ENCODE results near the gene VKORC1.

DNA sequence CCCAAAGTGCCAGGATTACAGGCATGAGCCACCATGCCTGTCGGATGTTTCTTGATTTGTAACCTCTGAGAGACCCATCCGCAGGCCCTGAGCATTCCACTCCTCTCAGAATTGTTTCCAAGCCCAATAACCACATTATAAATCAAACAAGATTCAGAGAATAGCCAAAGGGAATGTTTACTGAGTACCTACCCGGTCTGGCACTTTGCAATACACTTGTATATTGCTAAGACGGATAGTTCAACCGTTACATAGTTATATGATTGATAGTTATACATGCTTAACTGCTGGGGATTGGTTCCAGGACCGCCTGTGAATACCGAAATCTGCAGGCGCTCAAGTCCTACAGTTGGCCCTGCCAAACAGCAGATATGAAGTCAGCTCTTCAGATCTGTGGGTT is 19.9 kb upstream of the VKORC1 start:
- TF ChIP-seq PPARA (CRISPR knock-in tag; IDR thresholded peaks at IDR 0.05; ENCODE audit: borderline replicate concordance) (no peak), ESRRG (CRISPR knock-in tag; IDR thresholded peaks at IDR 0.05) (no peak), SNAI2 (CRISPR knock-in tag; IDR thresholded peaks at IDR 0.05) (no peak), ZNF8 (CRISPR knock-in tag; IDR thresholded peaks at IDR 0.05) (no peak), RARB (CRISPR knock-in tag; IDR thresholded peaks at IDR 0.05) (no peak), ARNTL (CRISPR knock-in tag; IDR thresholded peaks at IDR 0.05; ENCODE audit: borderline replicate concordance, low read depth) (no peak), CSDC2 (CRISPR knock-in tag; IDR thresholded peaks at IDR 0.05) (no peak), ZC3H10 (CRISPR knock-in tag; IDR thresholded peaks at IDR 0.05) (no peak), ZFP30 (CRISPR knock-in tag; IDR thresholded peaks at IDR 0.05) (no peak)
- TF ChIP-seq, protein P1, sequence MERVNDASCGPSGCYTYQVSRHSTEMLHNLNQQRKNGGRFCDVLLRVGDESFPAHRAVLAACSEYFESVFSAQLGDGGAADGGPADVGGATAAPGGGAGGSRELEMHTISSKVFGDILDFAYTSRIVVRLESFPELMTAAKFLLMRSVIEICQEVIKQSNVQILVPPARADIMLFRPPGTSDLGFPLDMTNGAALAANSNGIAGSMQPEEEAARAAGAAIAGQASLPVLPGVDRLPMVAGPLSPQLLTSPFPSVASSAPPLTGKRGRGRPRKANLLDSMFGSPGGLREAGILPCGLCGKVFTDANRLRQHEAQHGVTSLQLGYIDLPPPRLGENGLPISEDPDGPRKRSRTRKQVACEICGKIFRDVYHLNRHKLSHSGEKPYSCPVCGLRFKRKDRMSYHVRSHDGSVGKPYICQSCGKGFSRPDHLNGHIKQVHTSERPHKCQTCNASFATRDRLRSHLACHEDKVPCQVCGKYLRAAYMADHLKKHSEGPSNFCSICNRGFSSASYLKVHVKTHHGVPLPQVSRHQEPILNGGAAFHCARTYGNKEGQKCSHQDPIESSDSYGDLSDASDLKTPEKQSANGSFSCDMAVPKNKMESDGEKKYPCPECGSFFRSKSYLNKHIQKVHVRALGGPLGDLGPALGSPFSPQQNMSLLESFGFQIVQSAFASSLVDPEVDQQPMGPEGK (CRISPR knock-in tag; IDR thresholded peaks at IDR 0.05; ENCODE audit: borderline replicate concordance), result no peak
- TF ChIP-seq, protein P2, sequence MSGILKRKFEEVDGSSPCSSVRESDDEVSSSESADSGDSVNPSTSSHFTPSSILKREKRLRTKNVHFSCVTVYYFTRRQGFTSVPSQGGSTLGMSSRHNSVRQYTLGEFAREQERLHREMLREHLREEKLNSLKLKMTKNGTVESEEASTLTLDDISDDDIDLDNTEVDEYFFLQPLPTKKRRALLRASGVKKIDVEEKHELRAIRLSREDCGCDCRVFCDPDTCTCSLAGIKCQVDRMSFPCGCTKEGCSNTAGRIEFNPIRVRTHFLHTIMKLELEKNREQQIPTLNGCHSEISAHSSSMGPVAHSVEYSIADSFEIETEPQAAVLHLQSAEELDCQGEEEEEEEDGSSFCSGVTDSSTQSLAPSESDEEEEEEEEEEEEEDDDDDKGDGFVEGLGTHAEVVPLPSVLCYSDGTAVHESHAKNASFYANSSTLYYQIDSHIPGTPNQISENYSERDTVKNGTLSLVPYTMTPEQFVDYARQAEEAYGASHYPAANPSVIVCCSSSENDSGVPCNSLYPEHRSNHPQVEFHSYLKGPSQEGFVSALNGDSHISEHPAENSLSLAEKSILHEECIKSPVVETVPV (CRISPR knock-in tag; IDR thresholded peaks at IDR 0.05), result no peak
- TF ChIP-seq, protein P3, sequence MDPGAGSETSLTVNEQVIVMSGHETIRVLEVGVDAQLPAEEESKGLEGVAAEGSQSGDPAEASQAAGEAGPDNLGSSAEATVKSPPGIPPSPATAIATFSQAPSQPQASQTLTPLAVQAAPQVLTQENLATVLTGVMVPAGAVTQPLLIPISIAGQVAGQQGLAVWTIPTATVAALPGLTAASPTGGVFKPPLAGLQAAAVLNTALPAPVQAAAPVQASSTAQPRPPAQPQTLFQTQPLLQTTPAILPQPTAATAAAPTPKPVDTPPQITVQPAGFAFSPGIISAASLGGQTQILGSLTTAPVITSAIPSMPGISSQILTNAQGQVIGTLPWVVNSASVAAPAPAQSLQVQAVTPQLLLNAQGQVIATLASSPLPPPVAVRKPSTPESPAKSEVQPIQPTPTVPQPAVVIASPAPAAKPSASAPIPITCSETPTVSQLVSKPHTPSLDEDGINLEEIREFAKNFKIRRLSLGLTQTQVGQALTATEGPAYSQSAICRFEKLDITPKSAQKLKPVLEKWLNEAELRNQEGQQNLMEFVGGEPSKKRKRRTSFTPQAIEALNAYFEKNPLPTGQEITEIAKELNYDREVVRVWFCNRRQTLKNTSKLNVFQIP (CRISPR knock-in tag; IDR thresholded peaks at IDR 0.05; ENCODE audit: borderline replicate concordance, low read depth), result no peak
- TF ChIP-seq, protein P4, sequence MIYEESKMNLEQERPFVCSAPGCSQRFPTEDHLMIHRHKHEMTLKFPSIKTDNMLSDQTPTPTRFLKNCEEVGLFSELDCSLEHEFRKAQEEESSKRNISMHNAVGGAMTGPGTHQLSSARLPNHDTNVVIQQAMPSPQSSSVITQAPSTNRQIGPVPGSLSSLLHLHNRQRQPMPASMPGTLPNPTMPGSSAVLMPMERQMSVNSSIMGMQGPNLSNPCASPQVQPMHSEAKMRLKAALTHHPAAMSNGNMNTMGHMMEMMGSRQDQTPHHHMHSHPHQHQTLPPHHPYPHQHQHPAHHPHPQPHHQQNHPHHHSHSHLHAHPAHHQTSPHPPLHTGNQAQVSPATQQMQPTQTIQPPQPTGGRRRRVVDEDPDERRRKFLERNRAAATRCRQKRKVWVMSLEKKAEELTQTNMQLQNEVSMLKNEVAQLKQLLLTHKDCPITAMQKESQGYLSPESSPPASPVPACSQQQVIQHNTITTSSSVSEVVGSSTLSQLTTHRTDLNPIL (CRISPR knock-in tag; IDR thresholded peaks at IDR 0.05; ENCODE audit: low read depth), result no peak
- TF ChIP-seq, protein P5, sequence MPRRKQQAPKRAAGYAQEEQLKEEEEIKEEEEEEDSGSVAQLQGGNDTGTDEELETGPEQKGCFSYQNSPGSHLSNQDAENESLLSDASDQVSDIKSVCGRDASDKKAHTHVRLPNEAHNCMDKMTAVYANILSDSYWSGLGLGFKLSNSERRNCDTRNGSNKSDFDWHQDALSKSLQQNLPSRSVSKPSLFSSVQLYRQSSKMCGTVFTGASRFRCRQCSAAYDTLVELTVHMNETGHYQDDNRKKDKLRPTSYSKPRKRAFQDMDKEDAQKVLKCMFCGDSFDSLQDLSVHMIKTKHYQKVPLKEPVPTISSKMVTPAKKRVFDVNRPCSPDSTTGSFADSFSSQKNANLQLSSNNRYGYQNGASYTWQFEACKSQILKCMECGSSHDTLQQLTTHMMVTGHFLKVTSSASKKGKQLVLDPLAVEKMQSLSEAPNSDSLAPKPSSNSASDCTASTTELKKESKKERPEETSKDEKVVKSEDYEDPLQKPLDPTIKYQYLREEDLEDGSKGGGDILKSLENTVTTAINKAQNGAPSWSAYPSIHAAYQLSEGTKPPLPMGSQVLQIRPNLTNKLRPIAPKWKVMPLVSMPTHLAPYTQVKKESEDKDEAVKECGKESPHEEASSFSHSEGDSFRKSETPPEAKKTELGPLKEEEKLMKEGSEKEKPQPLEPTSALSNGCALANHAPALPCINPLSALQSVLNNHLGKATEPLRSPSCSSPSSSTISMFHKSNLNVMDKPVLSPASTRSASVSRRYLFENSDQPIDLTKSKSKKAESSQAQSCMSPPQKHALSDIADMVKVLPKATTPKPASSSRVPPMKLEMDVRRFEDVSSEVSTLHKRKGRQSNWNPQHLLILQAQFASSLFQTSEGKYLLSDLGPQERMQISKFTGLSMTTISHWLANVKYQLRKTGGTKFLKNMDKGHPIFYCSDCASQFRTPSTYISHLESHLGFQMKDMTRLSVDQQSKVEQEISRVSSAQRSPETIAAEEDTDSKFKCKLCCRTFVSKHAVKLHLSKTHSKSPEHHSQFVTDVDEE (CRISPR knock-in tag; IDR thresholded peaks at IDR 0.05), result no peak

All from SK-N-SH treated with all-trans-retinoic acid at 6 μM for 48 hours (cell line).